IgD-negative memory B cell (primary cell): Measurements from ENCODE around the gene STMP1. TPM values are rescaled to one million over a fixed set of nuclear protein-coding genes. Genes with fewer than 3 reads are reported as not detected.

ENCODE experiments used
- H3K27ac Mint-ChIP-seq, 3 donors: one replicate each; pipeline ENCODE4 v1.8.0; 2020 to 2022; ENCODE audit warnings: mild to moderate bottlenecking in 3 of 3, mixed read lengths in 3 of 3, moderate library complexity in 1 of 3
- H3K27me3 Mint-ChIP-seq: one replicate; pipeline ENCODE4 v1.8.0; 2021; ENCODE audit warnings: mixed read lengths
- H3K36me3 Mint-ChIP-seq: one replicate; pipeline ENCODE4 v1.8.0; 2020; ENCODE audit warnings: mild to moderate bottlenecking, mixed read lengths
- H3K4me1 Mint-ChIP-seq, 3 donors: one replicate each; pipeline ENCODE4 v1.8.0; 2020 to 2022; ENCODE audit warnings: mixed read lengths in 3 of 3, mild to moderate bottlenecking in 1 of 3
- H3K4me3 Mint-ChIP-seq, 4 donors: one replicate each; pipeline ENCODE4 v1.8.0; 2020 to 2022; ENCODE audit warnings: mild to moderate bottlenecking in 4 of 4, mixed read lengths in 4 of 4, moderate library complexity in 3 of 4
- H3K9me3 Mint-ChIP-seq, 3 donors: one replicate each; pipeline ENCODE4 v1.8.0; 2020 to 2021; ENCODE audit warnings: mixed read lengths in 3 of 3, mild to moderate bottlenecking in 1 of 3
- polyA plus RNA-seq: library from polyadenylated mRNA; unstranded; fragments of 300-500 nt; fragmentation: Illumina TruSeq; gene quantifications from one replicate; pipeline ENCODE4 v1.2.3, GENCODE V29; 2021

Gene STMP1
- polyA plus RNA-seq, 1 donor from 2014 or later, result 43.7 TPM

DNA sequence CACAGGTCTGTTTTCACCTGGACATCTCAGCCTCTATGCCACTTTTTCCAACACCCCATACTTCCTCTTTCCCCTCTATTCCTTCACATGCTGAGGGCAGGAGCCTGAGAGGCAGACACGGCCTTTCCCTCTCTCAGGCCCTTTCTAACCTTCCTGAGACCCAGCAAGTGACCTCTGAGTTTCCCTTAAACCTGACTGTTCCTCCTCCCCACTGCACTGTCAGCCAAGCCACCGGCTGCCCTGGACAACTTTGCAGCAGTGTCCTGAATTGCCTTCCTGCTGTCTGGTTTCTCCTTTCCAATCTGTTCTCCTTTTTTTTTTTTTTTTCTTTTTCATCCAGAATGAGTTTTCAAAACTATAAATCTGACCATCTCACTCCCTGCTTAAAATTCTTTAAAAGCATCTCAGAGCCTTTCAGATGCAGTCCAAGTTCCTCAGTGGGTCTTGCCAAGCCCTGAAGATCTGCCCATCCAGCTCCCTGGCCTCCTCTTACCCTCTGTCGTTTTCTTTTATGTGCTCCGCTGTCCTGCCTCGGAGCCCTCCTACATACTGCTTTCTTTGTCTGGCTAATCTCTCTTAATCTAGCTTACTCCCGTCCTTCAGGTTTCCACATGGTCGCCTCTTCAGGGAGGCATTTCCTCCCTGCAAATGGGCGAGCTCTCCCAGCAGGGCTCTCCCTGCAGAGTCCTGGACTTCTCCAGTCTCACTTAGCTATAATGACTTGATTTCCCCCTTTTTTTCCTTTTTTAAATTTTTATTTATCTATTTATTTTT is 35.1 kb downstream of the STMP1 start:
- no peak overlapping the region for H3K27ac Mint-ChIP-seq

DNA sequence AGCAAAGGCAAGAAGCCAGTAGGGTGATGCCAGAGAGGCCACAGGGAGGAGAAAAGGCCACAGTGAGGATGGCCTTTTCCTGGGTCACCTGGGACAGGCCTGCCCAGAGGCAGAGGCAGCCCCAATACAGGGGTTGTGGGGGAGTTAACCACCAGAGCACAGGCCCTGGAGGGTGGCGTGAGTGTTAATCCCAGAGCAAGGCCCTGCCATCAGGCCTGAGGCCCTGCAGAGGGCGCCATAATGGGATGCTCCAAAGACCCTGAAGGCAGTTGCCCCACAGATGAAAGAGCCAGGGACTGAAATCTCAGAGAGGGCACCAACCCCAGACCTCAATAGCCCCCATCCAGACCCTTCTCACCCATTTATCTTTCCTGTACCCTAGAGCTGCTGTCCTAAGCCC is 41.8 kb downstream of the STMP1 start:
- Mint-ChIP-seq H3K27ac (no peak overlapping the region), H3K27me3 (no peaks in the 10 kb centered on the region), H3K9me3 (no peaks in the 10 kb centered on the region), H3K36me3 (peaks cover 2% of the 10 kb centered on the region), H3K4me3 (no peak overlapping the region), H3K4me1 (no peaks in the 10 kb centered on the region)

More for the DNA sequence above, 35.1 kb downstream of the STMP1 start:
- Mint-ChIP-seq H3K9me3 (peaks cover 0 to 2% (median 0%) of the 10 kb centered on the region in 3 donors), H3K4me3 (peak overlapping the region in 1 of 4 donors; percentile 23), H3K36me3 (peaks cover 8% of the 10 kb centered on the region), H3K27me3 (no peaks in the 10 kb centered on the region), H3K4me1 (no peaks in the 10 kb centered on the region)

DNA sequence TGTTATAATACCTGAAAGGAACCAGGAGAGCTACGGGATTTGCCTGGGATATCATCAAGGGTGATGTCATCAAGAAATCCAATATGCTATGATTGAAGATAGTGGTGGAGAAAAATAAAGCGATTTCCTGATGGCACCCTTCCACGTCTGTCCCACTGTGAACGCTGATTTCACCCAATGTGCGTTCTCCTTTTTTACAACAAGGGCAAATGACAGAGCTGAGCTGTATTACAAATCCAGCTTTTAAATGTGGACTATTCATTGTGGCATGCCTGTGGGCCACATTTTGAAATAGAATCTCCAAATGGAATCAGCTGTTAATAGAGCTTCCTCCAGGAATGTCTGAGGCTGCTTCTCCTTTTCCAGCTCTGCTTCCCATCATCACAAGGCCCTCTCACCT is 42.4 kb downstream of the STMP1 start:
- no peaks in the 10 kb centered on the region for H3K9me3 Mint-ChIP-seq
- H3K4me3 Mint-ChIP-seq, result no peak overlapping the region
- H3K27me3 Mint-ChIP-seq, result no peaks in the 10 kb centered on the region
- no peaks in the 10 kb centered on the region for H3K4me1 Mint-ChIP-seq
- no peak overlapping the region for H3K27ac Mint-ChIP-seq
- H3K36me3 Mint-ChIP-seq, result peaks cover 2% of the 10 kb centered on the region

DNA sequence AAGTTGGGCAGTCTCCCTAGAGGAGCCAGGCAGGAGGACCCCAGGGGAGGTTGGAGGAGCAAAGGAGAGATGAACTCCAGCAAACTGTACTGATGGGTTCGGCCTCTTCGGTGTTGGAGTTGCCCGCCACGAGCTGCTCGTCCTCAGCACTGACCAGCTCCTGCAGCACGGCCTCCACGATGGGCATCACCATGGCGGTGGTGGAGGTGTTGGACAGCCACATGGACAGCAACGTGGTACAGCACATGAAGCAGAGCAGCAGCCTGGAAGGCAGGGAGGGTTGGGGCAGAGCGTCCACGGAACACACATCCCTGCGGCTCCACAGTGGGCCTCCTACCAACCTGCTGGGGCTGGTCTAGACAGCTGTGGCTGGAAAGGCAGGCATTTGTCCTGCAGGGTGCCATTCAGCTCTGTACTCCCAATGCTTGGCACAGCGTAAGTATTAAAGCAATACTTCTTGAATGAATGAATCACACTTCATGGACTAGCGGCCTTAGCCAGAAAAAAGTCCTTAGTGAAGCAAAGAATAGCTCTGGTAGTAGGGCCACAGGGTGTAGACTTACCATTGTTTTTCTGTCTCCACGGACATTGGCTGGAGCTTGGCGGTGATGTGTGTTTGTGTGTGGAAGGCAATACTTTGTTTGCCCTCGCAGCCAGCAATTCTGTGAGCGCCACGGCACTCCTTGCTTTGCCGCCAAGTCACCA is 43.9 kb downstream of the STMP1 start:
- Mint-ChIP-seq H3K36me3 (no peaks in the 10 kb centered on the region), H3K27me3 (no peaks in the 10 kb centered on the region), H3K4me3 (no peak overlapping the region), H3K4me1 (peaks cover 0 to 3% (median 0%) of the 10 kb centered on the region in 3 donors), H3K9me3 (no peaks in the 10 kb centered on the region), H3K27ac (no peak overlapping the region)

DNA sequence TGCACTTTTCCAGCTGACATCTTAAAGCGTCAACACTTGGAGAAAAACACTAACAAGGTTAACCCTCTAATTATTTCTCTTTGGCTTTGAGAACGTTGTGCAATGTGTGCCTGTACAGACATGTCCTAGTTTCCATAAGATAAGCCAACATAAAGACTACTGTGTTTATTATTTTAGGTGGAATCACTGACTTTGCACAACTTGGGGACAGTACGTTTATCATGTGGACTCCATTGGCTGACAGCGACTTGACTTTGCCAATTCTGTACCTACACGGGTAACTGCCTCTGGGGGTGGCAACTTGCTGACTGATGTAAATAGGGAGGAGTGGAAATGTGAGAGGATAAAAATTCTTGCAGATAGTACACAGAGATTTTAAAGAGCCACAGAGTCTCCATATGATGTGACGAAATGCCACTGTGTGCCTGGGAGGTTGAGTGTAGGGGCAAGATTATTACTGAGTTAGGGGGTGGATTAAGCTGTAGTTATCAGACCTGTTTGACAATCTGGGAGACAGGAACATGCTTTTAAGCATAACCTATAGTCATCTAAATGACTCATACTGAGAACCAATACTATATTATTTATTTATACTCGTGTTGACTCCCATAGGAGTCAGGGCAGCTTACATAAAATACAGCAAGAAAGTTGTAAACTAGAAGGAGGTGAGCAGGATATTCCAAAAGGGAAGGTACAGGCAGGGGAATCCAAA is 44.7 kb downstream of the STMP1 start:
- Mint-ChIP-seq H3K4me1 (peaks cover 0 to 3% (median 0%) of the 10 kb centered on the region in 3 donors), H3K36me3 (no peaks in the 10 kb centered on the region)

DNA sequence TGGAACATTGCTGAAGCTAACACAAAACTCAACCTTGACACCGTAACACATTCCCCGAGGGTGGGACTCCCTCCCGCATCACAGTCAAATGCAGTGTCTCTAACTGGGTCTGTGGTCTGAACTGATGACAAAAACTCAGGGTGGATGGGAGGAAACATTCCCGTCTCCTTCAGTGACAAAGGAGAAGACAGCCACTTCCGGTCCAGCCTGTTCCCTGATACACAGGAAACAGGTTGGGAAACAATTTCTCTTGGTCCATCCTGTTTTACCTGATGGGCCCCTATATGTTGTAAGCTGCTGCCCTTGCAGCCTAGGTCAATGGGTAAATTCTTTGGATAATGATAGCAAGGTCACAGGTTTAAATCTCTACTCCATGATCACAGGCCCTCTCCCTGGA is 45.3 kb downstream of the STMP1 start:
- H3K27me3 Mint-ChIP-seq, result no peaks in the 10 kb centered on the region
- no peaks in the 10 kb centered on the region for H3K9me3 Mint-ChIP-seq
- H3K36me3 Mint-ChIP-seq, result no peaks in the 10 kb centered on the region
- peaks cover 0 to 3% (median 0%) of the 10 kb centered on the region in 3 donors for H3K4me1 Mint-ChIP-seq
- no peak overlapping the region for H3K4me3 Mint-ChIP-seq
- no peak overlapping the region for H3K27ac Mint-ChIP-seq

More for the DNA sequence above, 44.7 kb downstream of the STMP1 start:
- no peaks in the 10 kb centered on the region for H3K27me3 Mint-ChIP-seq
- H3K4me3 Mint-ChIP-seq, result no peak overlapping the region
- H3K27ac Mint-ChIP-seq, result peak overlapping the region in 1 of 3 donors; percentile 17
- no peaks in the 10 kb centered on the region for H3K9me3 Mint-ChIP-seq

DNA sequence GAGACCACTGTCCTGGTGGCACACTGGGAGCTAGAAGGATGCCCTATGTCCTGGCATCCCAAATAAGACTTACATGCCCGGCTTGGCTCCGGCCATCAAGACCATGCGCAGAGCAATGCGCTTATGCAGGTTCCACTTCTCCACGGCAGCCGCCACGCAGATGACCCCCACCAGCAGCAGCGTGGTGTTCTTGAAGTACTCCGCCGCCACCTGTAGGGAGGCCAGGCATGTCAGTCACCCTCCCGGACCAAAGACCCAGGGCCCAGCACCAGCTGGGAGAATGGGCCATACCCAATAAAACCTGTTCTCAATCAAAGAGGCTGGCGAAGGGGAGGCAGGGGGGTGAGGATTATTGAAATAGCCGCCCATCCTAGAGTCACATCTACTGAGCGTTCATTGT is 45.7 kb downstream of the STMP1 start:
- no peaks in the 10 kb centered on the region for H3K9me3 Mint-ChIP-seq
- no peak overlapping the region for H3K27ac Mint-ChIP-seq
- peaks cover 0 to 3% (median 0%) of the 10 kb centered on the region in 3 donors for H3K4me1 Mint-ChIP-seq
- H3K27me3 Mint-ChIP-seq, result no peaks in the 10 kb centered on the region
- no peaks in the 10 kb centered on the region for H3K36me3 Mint-ChIP-seq
- no peak overlapping the region for H3K4me3 Mint-ChIP-seq

DNA sequence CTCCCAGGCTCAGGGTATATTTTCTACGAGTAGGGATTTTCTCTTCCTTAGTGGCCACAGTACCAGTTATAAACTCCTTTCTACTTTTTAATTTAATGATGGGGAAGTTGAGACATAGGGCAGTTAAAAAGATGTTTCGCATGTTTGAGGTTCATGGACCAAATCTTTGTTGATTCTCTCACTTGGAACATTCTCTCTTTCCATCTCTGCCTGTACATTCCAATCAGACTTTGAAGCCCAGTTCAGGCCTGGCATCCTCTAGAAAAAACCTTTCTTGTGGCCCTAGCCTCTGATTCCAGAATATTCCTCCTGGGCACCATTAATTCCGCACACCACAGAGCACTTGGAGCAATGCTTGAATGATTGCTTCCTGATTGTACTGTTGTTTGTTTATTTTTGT is 47.2 kb downstream of the STMP1 start:
- Mint-ChIP-seq H3K36me3 (no peaks in the 10 kb centered on the region), H3K27ac (no peak overlapping the region), H3K27me3 (peaks cover 5% of the 10 kb centered on the region), H3K4me1 (peaks cover 0 to 3% (median 0%) of the 10 kb centered on the region in 3 donors), H3K9me3 (no peaks in the 10 kb centered on the region), H3K4me3 (no peak overlapping the region)

DNA sequence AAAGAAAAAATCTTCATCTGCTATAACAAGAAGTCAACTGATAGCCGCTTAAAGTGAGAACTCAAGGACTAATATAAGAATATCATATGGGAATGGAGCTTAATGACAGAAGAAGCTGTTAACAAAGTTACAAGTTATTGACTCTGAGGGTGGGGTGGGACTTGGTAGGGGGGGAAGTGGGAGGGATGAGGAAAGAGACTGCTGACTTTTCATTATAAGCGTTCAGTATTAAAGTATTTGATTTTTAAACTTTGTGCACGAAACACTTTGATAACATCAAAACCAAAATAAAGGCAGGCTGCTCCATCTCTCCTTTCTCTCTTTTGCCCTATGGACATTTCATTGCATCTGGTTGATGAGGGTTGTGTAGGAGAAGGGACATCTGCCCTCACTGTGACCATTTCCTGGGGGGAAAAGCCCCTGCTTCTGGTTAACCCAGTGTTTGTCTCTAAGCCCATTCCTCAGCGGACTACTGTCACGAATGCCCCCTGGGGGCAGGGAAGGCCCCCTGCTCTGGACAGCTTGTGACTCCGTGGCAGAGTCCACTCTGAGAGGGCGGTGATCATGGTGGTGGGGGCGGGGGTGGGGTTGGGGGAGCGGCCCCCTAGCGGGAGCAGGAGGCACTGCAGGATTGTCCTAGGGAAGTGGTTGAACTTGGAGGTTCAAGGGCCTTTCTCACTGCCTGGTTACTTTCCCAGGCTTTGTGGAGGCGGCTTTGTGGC is 48.3 kb downstream of the STMP1 start:
- Mint-ChIP-seq H3K36me3 (no peaks in the 10 kb centered on the region), H3K27ac (peak overlapping the region in 1 of 3 donors; percentile 71), H3K9me3 (no peaks in the 10 kb centered on the region), H3K4me3 (no peak overlapping the region), H3K4me1 (peaks cover 0 to 3% (median 0%) of the 10 kb centered on the region in 3 donors), H3K27me3 (peaks cover 5% of the 10 kb centered on the region)

DNA sequence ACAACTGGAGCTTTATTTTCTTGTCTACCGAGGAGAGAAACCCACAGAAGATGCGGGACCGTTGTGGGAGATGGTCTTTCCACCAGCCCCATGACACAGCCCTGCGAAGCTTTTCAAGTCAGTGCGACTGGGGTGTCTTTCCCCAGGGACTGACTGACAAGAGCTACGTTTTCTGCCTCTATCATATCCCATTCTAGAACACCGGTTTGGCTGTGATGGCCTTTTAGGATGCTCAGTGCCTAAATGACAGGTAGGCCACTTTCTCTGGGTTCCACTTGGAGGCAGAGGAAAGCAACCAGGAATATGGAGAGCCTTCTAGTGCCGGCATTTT is 48.8 kb downstream of the STMP1 start:
- peaks cover 0 to 3% (median 0%) of the 10 kb centered on the region in 3 donors for H3K4me1 Mint-ChIP-seq
- no peak overlapping the region for H3K27ac Mint-ChIP-seq
- H3K9me3 Mint-ChIP-seq, result no peaks in the 10 kb centered on the region
- peaks cover 5% of the 10 kb centered on the region for H3K27me3 Mint-ChIP-seq
- no peak overlapping the region for H3K4me3 Mint-ChIP-seq
- H3K36me3 Mint-ChIP-seq, result no peaks in the 10 kb centered on the region

DNA sequence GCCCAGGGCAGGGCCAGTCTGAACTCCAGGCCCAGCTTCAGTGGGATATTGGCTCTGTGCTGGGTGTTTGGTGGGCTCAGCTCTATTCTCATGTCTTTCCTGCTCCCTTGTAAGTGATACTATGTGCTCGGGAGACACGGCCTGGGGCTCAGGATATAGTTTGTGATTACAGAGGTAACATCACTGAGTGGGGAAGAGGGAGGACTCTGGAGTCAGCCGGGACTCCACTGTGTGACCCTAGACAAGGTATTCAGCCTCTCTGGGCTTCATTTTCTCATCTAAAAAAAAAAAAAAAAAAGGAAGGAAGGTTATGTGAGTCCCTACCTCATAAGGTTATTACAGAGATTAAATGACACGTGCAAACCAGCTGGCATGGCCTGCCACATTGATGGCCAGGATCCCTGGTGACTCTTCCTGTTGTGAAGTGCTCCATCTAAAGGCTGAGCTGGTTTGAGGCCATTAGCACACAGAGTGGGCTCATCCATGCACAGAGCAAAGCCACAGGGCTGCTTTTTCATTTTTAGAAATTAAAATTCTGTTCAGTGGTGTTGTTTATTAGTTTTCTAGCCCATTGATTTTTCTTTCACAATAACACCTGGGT is 50.0 kb downstream of the STMP1 start:
- no peak overlapping the region for H3K4me3 Mint-ChIP-seq
- peaks cover 0 to 3% (median 0%) of the 10 kb centered on the region in 3 donors for H3K4me1 Mint-ChIP-seq
- peaks cover 5% of the 10 kb centered on the region for H3K27me3 Mint-ChIP-seq
- H3K9me3 Mint-ChIP-seq, result no peaks in the 10 kb centered on the region
- H3K27ac Mint-ChIP-seq, result no peak overlapping the region
- H3K36me3 Mint-ChIP-seq, result no peaks in the 10 kb centered on the region

DNA sequence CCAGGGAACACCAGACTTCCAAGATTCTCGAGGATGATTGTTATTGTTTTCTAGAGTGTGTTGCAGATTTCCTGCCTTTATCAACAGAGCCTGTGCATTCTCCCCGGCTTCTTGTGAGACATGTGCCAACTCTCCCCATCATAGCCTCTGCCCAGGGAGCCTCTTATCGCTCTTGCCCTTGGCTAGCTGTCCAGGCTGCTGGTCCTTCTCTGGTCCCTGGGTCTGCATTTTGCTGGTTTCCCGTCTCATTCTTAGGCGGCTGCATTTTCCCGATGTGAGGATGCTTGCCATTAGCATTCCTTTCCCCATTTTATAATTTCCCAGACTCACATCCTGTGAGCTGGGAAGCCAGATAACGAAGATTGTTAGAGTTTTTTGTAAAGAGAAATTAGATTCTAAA is 50.5 kb downstream of the STMP1 start:
- H3K4me3 Mint-ChIP-seq, result no peak overlapping the region
- no peaks in the 10 kb centered on the region for H3K9me3 Mint-ChIP-seq
- no peaks in the 10 kb centered on the region for H3K36me3 Mint-ChIP-seq
- peaks cover 5% of the 10 kb centered on the region for H3K27me3 Mint-ChIP-seq
- no peak overlapping the region for H3K27ac Mint-ChIP-seq
- H3K4me1 Mint-ChIP-seq, result peaks cover 0 to 3% (median 0%) of the 10 kb centered on the region in 3 donors

DNA sequence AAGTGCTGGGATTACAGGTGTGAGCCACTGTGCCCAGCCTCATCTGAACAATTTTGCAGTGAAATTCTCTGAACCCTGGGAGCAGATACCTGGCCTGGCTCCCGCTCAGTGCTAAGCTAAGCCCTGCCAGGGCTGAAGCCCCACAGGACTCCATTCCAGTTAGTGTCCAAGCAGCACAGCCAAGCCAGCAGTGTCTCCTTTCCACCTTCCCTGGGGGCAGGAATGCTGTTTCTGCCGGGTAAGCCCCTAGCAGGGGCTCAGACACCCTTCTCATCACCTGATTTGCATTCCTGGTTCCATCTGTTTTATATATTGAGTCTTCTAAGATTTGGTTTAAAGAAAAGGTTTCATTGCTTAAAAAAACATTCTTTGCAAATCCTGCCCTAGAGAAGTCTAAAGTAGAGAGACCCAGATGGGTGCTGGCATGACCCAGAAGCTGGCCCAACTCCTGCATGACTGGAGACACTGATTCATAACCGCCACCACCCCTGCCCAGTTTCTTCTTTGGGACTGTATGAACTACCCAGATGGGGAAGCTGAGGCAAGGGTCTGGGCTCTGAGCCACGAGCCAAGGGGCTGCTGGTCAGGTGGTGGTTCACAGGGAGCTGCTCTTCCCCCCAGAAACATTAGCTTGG is 51.6 kb downstream of the STMP1 start:
- no peak overlapping the region for H3K27ac Mint-ChIP-seq
- peaks cover 0 to 3% (median 0%) of the 10 kb centered on the region in 3 donors for H3K4me1 Mint-ChIP-seq
- no peaks in the 10 kb centered on the region for H3K36me3 Mint-ChIP-seq
- peaks cover 6% of the 10 kb centered on the region for H3K27me3 Mint-ChIP-seq
- no peaks in the 10 kb centered on the region for H3K9me3 Mint-ChIP-seq
- no peak overlapping the region for H3K4me3 Mint-ChIP-seq

DNA sequence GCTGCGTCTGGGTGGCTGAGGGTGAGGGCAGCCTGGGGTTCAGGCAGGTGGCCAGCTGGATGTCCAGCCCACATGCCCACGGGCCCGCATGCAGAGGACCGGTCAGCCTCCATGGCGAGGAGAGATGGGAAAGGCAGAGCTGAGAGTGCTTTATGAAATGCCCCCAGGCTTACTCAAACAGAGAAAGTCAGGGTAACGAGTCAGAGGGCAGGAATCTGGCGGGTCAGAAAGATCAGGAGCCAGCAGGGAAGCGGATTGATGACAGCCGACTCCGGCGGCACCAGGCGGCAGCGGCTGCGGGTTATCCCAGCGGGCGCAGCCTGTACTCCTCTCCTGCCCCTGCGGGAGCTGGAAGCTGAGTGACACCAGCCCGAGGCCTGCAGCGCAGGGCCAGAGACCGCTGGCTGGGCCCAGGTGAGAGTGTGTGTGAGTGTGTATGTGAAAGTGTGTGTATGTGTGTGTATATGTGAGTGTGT is 52.3 kb downstream of the STMP1 start:
- Mint-ChIP-seq H3K4me1 (peaks cover 0 to 3% (median 0%) of the 10 kb centered on the region in 3 donors), H3K9me3 (no peaks in the 10 kb centered on the region), H3K27me3 (peaks cover 6% of the 10 kb centered on the region), H3K27ac (no peak overlapping the region), H3K36me3 (no peaks in the 10 kb centered on the region), H3K4me3 (no peak overlapping the region)
